Midbrain (tissue), 1 donor: Measurements from ENCODE around the gene SMYD1.

Experiments
- DNase-seq: peaks from one replicate; lab custom pipeline; 2025; lab: John Stamatoyannopoulos, UW

Gene SMYD1

GRCh38 chr2:88055371-88056128 lies 12.1 kb upstream of the SMYD1 start, which contains the start of gene KRCC1:
KRCC1 (minus strand) TSS chr2:88055783; CDS start chr2:88028563, 27,220 bp downstream.
- peak; percentile 98 for DNase-seq

GRCh38 chr2:88057437-88057844 lies 10.2 kb upstream of the SMYD1 start:
- DNase-seq = no peak

- DNase-seq = no peak
Measured at GRCh38 chr2:88058191-88058590, 9.4 kb upstream of the SMYD1 start.

- peak; percentile 62 for DNase-seq
Measured at GRCh38 chr2:88059979-88060906, 7.4 kb upstream of the SMYD1 start.

- no peak for DNase-seq
Measured at GRCh38 chr2:88060907-88061275, 6.7 kb upstream of the SMYD1 start.

- no peak for DNase-seq
Measured at GRCh38 chr2:88061295-88061694, 6.3 kb upstream of the SMYD1 start.

- DNase-seq = no peak
Measured at GRCh38 chr2:88066543-88066942, 1.1 kb upstream of the SMYD1 start.

- no peak for DNase-seq
Measured at GRCh38 chr2:88067189-88067588, 436 bp upstream of the SMYD1 start.

- no peak for DNase-seq
Measured at GRCh38 chr2:88068044-88068443, 419 bp downstream of the SMYD1 start.

- DNase-seq = no peak
Measured at GRCh38 chr2:88069117-88069516, 1.5 kb downstream of the SMYD1 start.

- no peak for DNase-seq
Measured at GRCh38 chr2:88070055-88070454, 2.4 kb downstream of the SMYD1 start.

- no peak for DNase-seq
Measured at GRCh38 chr2:88071365-88071764, 3.7 kb downstream of the SMYD1 start.

- DNase-seq = no peak
Measured at GRCh38 chr2:88074150-88074549, 6.5 kb downstream of the SMYD1 start.

- no peak for DNase-seq
Measured at GRCh38 chr2:88074854-88075292, 7.2 kb downstream of the SMYD1 start.

- DNase-seq = no peak
Measured at GRCh38 chr2:88077080-88077479, 9.5 kb downstream of the SMYD1 start.

- no peak for DNase-seq
Measured at GRCh38 chr2:88078643-88079172, 11.1 kb downstream of the SMYD1 start.

- no peak for DNase-seq
Measured at GRCh38 chr2:88080545-88080944, 12.9 kb downstream of the SMYD1 start.

- no peak for DNase-seq
Measured at GRCh38 chr2:88081924-88082608, 14.4 kb downstream of the SMYD1 start.

GRCh38 chr2:88082781-88083180 lies 15.2 kb downstream of the SMYD1 start:
- DNase-seq = peak; percentile 89

- DNase-seq = no peak
Measured at GRCh38 chr2:88085099-88085498, 17.5 kb downstream of the SMYD1 start.

- DNase-seq = no peak
Measured at GRCh38 chr2:88085602-88086001, 18.0 kb downstream of the SMYD1 start.

GRCh38 chr2:88086401-88086800 lies 18.8 kb downstream of the SMYD1 start:
- DNase-seq = no peak
